Pancreas (tissue), 10 donors: ENCODE results near the gene MAST1. TPM values are rescaled to one million over a fixed set of nuclear protein-coding genes. Genes with fewer than 3 reads are reported as not detected.
"Not testable (repeated sequence)": the region's sequence is repeated elsewhere in the genome, so short reads cannot be mapped to it uniquely, and the experiment has no call there.

ENCODE experiments used
- ATAC-seq, 4 donors: fragments of 200-7000 bp; cut with Tn5 transposase; one replicate each; pipeline versions ENCODE4 v1.8.0 to v1.9.1; 2020; ENCODE audit warnings: mild to moderate bottlenecking in 4 of 4, moderate library complexity in 4 of 4
- DNase-seq, 6 donors: peaks; one replicate each; pipeline ENCODE4 v3.0.0-alpha.2; 2020
- FAIRE-seq: peaks from 2 replicates; lab custom pipeline; 2012; peaks lifted over from hg19 to GRCh38; lab: Jason Lieb, UNC
- H3K27ac ChIP-seq, 4 donors: fragments of 200-600 bp; sonication (generic); 1 replicate in 3 of 4; 2 replicates in 1 of 4; pipeline versions ENCODE4 v1.5.0 to v1.8.0; 2020
- H3K27me3 ChIP-seq, 4 donors: fragments of 200-600 bp; one replicate each; pipeline ENCODE4 v1.8.0; 2021
- H3K36me3 ChIP-seq, 3 donors: fragments of 200-600 bp; sonication (generic) in 1 of 3; one replicate each; pipeline versions ENCODE4 v1.5.0 to v1.8.0; 2020 to 2021
- H3K4me1 ChIP-seq, 3 donors: fragments of 200-600 bp; one replicate each; pipeline ENCODE4 v1.8.0; 2021
- H3K4me3 ChIP-seq, 4 donors: fragments of 200-600 bp; sonication (generic) in 2 of 4; one replicate each; pipeline versions ENCODE4 v1.5.0 to v1.8.0; 2020 to 2021
- H3K9me3 ChIP-seq, 4 donors: fragments of 200-600 bp; one replicate each; pipeline ENCODE4 v1.8.0; 2021
- CTCF ChIP-seq, 4 donors: fragments of 200-600 bp; sonication (generic) in 3 of 4; IDR thresholded peaks; one replicate each; pipeline versions ENCODE4 v1.5.0 to v1.8.0; 2021; ENCODE audit warnings: antibody characterized with exemption in 4 of 4
- WGBS, 2 donors: extraction: QIAGEN DNeasy Blood & Tissue Kit; methylation state at CpG; one replicate each; pipeline ENCODE4 v1.1.7; 2013; 5-methylcytosine and 5-hydroxymethylcytosine counted together
- intact Hi-C, 3 donors: fragments of 100-400 bp; cut with DNase I; formaldehyde crosslinking; loops; one replicate each; pipeline versions ENCODE4 v1.11.1 to v1.14.2; 2022
- polyA plus RNA-seq, 2 donors: library from polyadenylated mRNA; stranded (reverse); fragments of 200-250 nt; gene quantifications; one replicate each; pipeline ENCODE4 v1.2.3, GENCODE V29; 2013
- total RNA-seq, 6 donors: library from RNA; stranded (reverse); fragmentation: NEBNext Ultra II Directional in 4 of 6; extraction: Animal tissue kit (Norgen Biotek cat#: 25700) in 4 of 6; gene quantifications; one replicate each; pipeline versions ENCODE4 v1.2.1 to v1.2.4, GENCODE V29; 2021 to 2023
- donor health status: healthy with polysubstance abuse.
- donor health status: DM: no; HTN: no; CAD: no; lungs with moderate emphysema.
- donor health status: DM: no; HTN: no; CAD: no.
- donor health status: control.
- donor health status: control.
- donor health status: Bipolar disorder and iron deficiency.
- donor health status: DM: yes; HTN: yes; CAD: no.
- donor health status: DM: no; HTN: no; CAD: no.
- donor health status: DM: no; HTN: no; CAD: no.
- donor health status: DM: yes; HTN: yes; CAD: no.

Gene MAST1
- total and polyA plus RNA-seq, 8 donors: 0.23 to 7.3 (median 0.91) TPM

- WGBS, 2 donors: 26 to 31% methylated on average over 4 of the region's 4 CpGs
- intact Hi-C loops: no loop called here
- no peak for FAIRE-seq
- peak overlapping the region; percentile 58 to 70 (median 64) for H3K27ac ChIP-seq
- no peaks in the 10 kb centered on the region for H3K27me3 ChIP-seq
- H3K9me3 ChIP-seq: no peaks in the 10 kb centered on the region
- H3K4me1 ChIP-seq: peaks cover 0 to 17% (median 14%) of the 10 kb centered on the region in 3 donors
- no peak for DNase-seq
- ATAC-seq: peak; percentile 8 to 12 (median 10)
- TF ChIP-seq CTCF (IDR thresholded peaks at IDR 0.05): no peak
- H3K36me3 ChIP-seq: no peaks in the 10 kb centered on the region
- H3K4me3 ChIP-seq: peak overlapping the region in 2 of 4 donors; percentile 23
Observed at GRCh38 chr19:12912571-12912970, 74.3 kb downstream of the MAST1 start.

DNA sequence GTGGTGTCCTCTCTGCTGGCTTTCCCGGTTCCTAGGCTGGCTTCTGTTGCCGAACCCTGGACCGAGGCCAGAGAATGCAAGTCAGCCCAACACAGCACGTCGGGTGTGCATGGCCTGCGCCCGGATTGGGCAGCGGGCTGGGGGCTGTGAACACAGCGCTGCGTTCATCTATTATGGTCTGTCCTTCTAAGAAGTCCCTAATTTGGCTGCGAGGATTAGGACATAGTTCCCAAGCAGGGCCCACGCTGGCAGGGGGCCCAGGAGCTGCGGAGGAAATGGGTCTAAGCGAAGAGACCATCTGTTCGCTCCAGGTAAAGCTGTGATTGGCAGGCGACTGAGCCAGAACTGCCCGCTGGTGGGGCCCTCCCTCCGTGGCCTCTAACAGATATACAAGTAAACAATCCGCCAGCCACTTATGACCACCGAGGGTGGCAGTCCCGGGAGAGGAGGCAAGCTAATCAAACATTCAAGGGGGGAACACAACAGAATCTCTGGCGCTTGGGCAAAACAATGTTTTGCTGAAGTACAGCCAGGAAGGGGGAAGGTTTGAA lies 74.8 kb downstream of the MAST1 start:
- H3K27ac ChIP-seq: peak overlapping the region; percentile 58 to 70 (median 64)
- TF ChIP-seq CTCF (IDR thresholded peaks at IDR 0.05): no peak
- no peaks in the 10 kb centered on the region for H3K9me3 ChIP-seq
- DNase-seq: peak; percentile 64 to 91 (median 81)
- no peak for FAIRE-seq
- H3K36me3 ChIP-seq: no peaks in the 10 kb centered on the region
- peaks cover 0 to 17% (median 14%) of the 10 kb centered on the region in 3 donors for H3K4me1 ChIP-seq
- 2 to 5% methylated on average over 22 of the region's 22 CpGs for whole genome bisulfite sequencing, 2 donors
- H3K27me3 ChIP-seq: no peaks in the 10 kb centered on the region
- H3K4me3 ChIP-seq: peak overlapping the region in 2 of 4 donors; percentile 23
- ATAC-seq: peak; percentile 83 to 87 (median 86)
- intact Hi-C loops: no loop called here

DNA sequence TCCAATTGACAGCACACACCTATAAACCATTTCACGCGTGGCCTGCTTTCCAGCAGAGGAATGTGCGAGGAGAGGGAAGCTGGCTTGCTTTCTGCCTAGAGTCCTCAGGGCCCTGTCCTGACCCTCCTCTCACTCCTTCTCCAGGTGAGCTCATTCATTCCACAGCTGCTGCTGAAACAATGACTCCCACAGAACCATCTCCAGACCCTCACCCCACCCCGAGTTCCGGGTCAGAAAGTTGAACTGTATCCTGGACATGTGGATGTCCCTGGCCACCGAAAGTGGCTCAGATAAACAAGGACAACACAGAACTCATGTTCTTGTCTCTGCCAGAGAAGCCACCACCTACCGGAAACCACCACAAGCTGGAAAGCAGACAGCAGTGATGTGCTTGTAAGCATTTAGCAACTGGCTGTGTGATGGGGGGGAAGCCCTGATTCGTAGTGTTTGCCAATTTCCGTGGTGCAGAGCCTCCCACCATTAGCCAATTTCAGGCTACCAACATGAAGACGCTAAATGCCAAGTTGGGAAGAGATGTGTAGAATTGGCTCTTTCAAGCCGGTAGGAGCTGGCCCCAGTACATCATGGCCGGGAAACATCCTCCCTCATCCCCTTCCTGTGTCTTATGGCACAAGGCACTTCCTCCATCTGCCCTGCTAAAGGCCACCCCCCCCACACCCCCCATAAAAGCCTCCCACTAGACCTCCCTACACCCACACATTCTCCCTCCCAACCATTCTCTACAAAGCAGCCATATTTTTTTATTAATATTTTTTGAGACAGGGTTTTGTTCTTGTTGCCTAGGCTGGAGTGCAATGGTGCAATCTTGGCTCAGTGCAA lies 75.8 kb downstream of the MAST1 start:
- intact Hi-C loops: no loop called here

GRCh38 chr19:12915860-12916259 lies 77.5 kb downstream of the MAST1 start:
- ATAC-seq, H3K27ac ChIP-seq, H3K4me3 ChIP-seq, H3K36me3 ChIP-seq, DNase-seq, FAIRE-seq, H3K27me3 ChIP-seq, intact Hi-C loops, H3K9me3 ChIP-seq: not testable (repeated sequence)
- 75 to 82% methylated on average over 4 of the region's 4 CpGs for WGBS, 2 donors
- H3K4me1 ChIP-seq: peaks cover 0 to 17% (median 14%) of the 10 kb centered on the region in 3 donors

More for the DNA sequence above, 75.8 kb downstream of the MAST1 start:
- DNase-seq: no peak
- TF ChIP-seq CTCF (IDR thresholded peaks at IDR 0.05): no peak
- H3K9me3 ChIP-seq: no peaks in the 10 kb centered on the region
- peak overlapping the region in 3 of 4 donors; percentile 63 to 70 (median 66) for H3K27ac ChIP-seq
- no peaks in the 10 kb centered on the region for H3K36me3 ChIP-seq
- H3K27me3 ChIP-seq: no peaks in the 10 kb centered on the region
- peaks cover 0 to 17% (median 14%) of the 10 kb centered on the region in 3 donors for H3K4me1 ChIP-seq
- 75 to 76% methylated on average over 12 of the region's 12 CpGs for WGBS, 2 donors
- no peak for FAIRE-seq
- peak in 3 of 4 donors; percentile 2 to 13 (median 5) for ATAC-seq
- no peak overlapping the region for H3K4me3 ChIP-seq

- FAIRE-seq: no peak
- 88 to 90% methylated on average over 14 of the region's 14 CpGs for WGBS, 2 donors
- DNase-seq: peak in 1 of 6 donors; percentile 74
- peaks cover 0 to 7% (median 6%) of the 10 kb centered on the region in 3 donors for H3K4me1 ChIP-seq
- H3K36me3 ChIP-seq: peaks cover 0 to 11% (median 5%) of the 10 kb centered on the region in 3 donors
- no peaks in the 10 kb centered on the region for H3K27me3 ChIP-seq
- no peak for TF ChIP-seq CTCF (IDR thresholded peaks at IDR 0.05)
- no peak for ATAC-seq
- no peak overlapping the region for H3K4me3 ChIP-seq
- intact Hi-C loops: no loop called here
- no peaks in the 10 kb centered on the region for H3K9me3 ChIP-seq
- H3K27ac ChIP-seq: no peak overlapping the region
Observed at GRCh38 chr19:12918253-12918652, 79.9 kb downstream of the MAST1 start.
